Upper lobe of left lung (tissue), 6 donors: ENCODE measurements around the gene USP15. TPM values are rescaled to one million over a fixed set of nuclear protein-coding genes. Genes with fewer than 3 reads are reported as not detected.

Experiments
- ATAC-seq, 2 donors: fragments of 200-7000 bp; cut with Tn5 transposase; one replicate each; pipeline ENCODE4 v1.9.1; 2022; ENCODE audit warnings: mild to moderate bottlenecking in 2 of 2, moderate library complexity in 2 of 2; ENCODE audit not compliant: low FRiP score in 2 of 2
- DNase-seq, 2 donors: peaks; one replicate each; pipeline ENCODE4 v3.0.0-alpha.2; 2019 to 2020
- H3K27ac ChIP-seq, 4 donors: fragments of 200-600 bp; sonication (generic); one replicate each; pipeline ENCODE4 v1.5.1; 2016 to 2019
- H3K27me3 ChIP-seq, 4 donors: fragments of 200-600 bp; sonication (generic); one replicate each; pipeline ENCODE4 v1.5.1; 2017 to 2019
- H3K36me3 ChIP-seq, 4 donors: fragments of 200-600 bp; sonication (generic); one replicate each; pipeline ENCODE4 v1.5.1; 2016 to 2019
- H3K4me1 ChIP-seq, 4 donors: fragments of 200-600 bp; sonication (generic); one replicate each; pipeline ENCODE4 v1.5.1; 2018 to 2019
- H3K4me3 ChIP-seq, 4 donors: fragments of 200-600 bp; sonication (generic); one replicate each; pipeline ENCODE4 v1.5.1; 2017 to 2019; ENCODE audit warnings: mild to moderate bottlenecking in 2 of 4, moderate library complexity in 1 of 4
- H3K9me3 ChIP-seq, 4 donors: fragments of 200-600 bp; sonication (generic); one replicate each; pipeline ENCODE4 v1.5.1; 2018 to 2019
- EP300 ChIP-seq, 4 donors: sonication (generic); formaldehyde crosslinking; IDR thresholded peaks; one replicate each; pipeline ENCODE4 v1.5.1; 2017; ENCODE audit warnings: antibody characterized with exemption in 4 of 4, control low read depth in 2 of 4
- POLR2A ChIP-seq, 4 donors: fragments of 450-650 bp; IDR thresholded peaks; one replicate each; pipeline ENCODE4 v1.5.1; 2016 to 2017; ENCODE audit warnings: antibody characterized with exemption in 4 of 4, mild to moderate bottlenecking in 2 of 4
- POLR2AphosphoS5 ChIP-seq, 2 donors: sonication (generic); formaldehyde crosslinking; IDR thresholded peaks; one replicate each; pipeline ENCODE4 v1.5.1; 2017; ENCODE audit warnings: antibody characterized with exemption in 2 of 2
- WGBS, 2 donors: methylation state at CpG; one replicate each; pipeline ENCODE4 v1.1.5; 2017 to 2018; 5-methylcytosine and 5-hydroxymethylcytosine counted together
- total RNA-seq, 6 donors: library from RNA; depleted of rRNA in 4 of 6; stranded (reverse); fragments of >200 nt in 4 of 6; gene quantifications; one replicate each; pipeline versions ENCODE4 v1.1.0 to v1.2.1, GENCODE V29; 2016 to 2021
- TF ChIP-seq, protein P1 (sequence below), 6 experiments: fragments of 450-650 bp in 4 of 6; fragments of 200-600 bp in 2 of 6; sonication (generic) in 2 of 6; IDR thresholded peaks; one replicate each; pipeline ENCODE4 v1.5.1; 2016 to 2019; ENCODE audit warnings: antibody characterized with exemption in 6 of 6
- donor health status: DM: no; HTN: no; CAD: no; lungs with moderate emphysema.
- donor health status: DM: no; HTN: yes; CAD: no; lungs with severe emphysema.

The USP15 gene
- 100 to 1,000 TPM in 2 of 6 donors, 10 to 100 TPM in 4; 66.5 to 239 (median 81.2) TPM for total RNA-seq

DNA sequence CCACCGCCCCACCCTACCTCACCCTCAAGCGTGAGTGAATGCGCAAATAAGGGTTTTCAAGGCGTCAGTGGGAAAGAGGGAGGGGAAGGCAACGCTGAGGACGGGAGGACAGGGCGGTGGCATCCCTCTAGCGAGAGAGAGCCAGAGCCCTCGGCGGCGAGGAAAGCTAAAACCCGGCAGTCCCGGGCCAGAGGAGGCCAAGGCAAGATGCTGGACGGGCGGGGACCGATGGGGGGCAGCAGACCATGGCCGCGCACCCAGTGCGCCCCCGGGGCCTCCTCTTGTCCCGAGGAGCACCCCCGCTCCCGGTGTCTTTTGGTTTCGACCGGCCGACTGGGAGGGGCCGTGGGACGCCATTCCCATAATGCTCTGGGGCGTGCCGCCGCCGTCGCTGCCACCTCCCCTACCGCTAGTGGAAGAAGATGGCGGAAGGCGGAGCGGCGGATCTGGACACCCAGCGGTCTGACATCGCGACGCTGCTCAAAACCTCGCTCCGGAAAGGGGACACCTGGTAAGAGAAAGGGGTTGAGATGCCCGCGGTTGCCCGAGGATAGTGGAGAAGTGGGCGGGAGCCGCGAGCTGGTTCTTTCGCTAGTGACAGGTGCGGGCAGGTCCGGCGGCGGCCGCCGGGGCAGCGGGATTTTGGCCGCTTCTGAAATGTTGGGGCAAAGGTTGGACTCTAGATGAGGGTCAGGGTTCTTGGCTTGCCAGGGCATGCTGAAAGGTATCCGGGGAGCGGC lies at the start of gene USP15:
Gene USP15 (plus strand): TSS at position 412 of the 740 bp plus-strand sequence. CDS start 11 bp downstream, at position 423.
- peak; percentile 96 to 98 for DNase-seq
- H3K27ac ChIP-seq, result peak within 1 kb of the TSS; percentile 94 to 99 (median 97)
- ATAC-seq, result peak; percentile 99 to 100
- peaks cover 36 to 57% (median 45%) of the 10 kb centered on the region in 4 donors for H3K4me1 ChIP-seq
- no peaks in the 10 kb centered on the region for H3K36me3 ChIP-seq
- no peaks in the 10 kb centered on the region for H3K9me3 ChIP-seq
- no peaks in the 10 kb centered on the region for H3K27me3 ChIP-seq
- WGBS, 2 donors, result 0 to 1% methylated on average over 32 to 46 of the region's 61 CpGs
- H3K4me3 ChIP-seq, result peak within 1 kb of the TSS; percentile 60 to 97 (median 84)
- peak in 1 of 4 donors; percentile 67 for TF ChIP-seq EP300 (IDR thresholded peaks at IDR 0.05)
- peak in 2 of 4 donors; percentile 64 to 94 for TF ChIP-seq POLR2A (IDR thresholded peaks at IDR 0.05)
- TF ChIP-seq POLR2AphosphoS5 (IDR thresholded peaks at IDR 0.05), result peak; percentile 79 to 95
- TF ChIP-seq, protein P1, sequence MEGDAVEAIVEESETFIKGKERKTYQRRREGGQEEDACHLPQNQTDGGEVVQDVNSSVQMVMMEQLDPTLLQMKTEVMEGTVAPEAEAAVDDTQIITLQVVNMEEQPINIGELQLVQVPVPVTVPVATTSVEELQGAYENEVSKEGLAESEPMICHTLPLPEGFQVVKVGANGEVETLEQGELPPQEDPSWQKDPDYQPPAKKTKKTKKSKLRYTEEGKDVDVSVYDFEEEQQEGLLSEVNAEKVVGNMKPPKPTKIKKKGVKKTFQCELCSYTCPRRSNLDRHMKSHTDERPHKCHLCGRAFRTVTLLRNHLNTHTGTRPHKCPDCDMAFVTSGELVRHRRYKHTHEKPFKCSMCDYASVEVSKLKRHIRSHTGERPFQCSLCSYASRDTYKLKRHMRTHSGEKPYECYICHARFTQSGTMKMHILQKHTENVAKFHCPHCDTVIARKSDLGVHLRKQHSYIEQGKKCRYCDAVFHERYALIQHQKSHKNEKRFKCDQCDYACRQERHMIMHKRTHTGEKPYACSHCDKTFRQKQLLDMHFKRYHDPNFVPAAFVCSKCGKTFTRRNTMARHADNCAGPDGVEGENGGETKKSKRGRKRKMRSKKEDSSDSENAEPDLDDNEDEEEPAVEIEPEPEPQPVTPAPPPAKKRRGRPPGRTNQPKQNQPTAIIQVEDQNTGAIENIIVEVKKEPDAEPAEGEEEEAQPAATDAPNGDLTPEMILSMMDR (IDR thresholded peaks at IDR 0.05), result peak; percentile 63 to 90 (median 78)

- ATAC-seq (peak in 1 of 2 donors; percentile 76), DNase-seq (peak in 1 of 2 donors; percentile 58)
- TF ChIP-seq POLR2A (IDR thresholded peaks at IDR 0.05) (no peak), EP300 (IDR thresholded peaks at IDR 0.05) (no peak), POLR2AphosphoS5 (IDR thresholded peaks at IDR 0.05) (no peak)
- TF ChIP-seq, protein P1 (IDR thresholded peaks at IDR 0.05), result peak; percentile 60 to 84 (median 66)
- WGBS, 2 donors, result 30 to 33% methylated on average over 7 of the region's 7 CpGs
- Histone ChIP-seq H3K36me3 (no peaks in the 10 kb centered on the region), H3K4me3 (no peak overlapping the region), H3K27ac (no peak overlapping the region), H3K9me3 (no peaks in the 10 kb centered on the region), H3K27me3 (no peaks in the 10 kb centered on the region), H3K4me1 (peaks cover 0 to 8% (median 4%) of the 10 kb centered on the region in 4 donors)
These were observed 49.8 kb upstream of the USP15 start for GRCh38 chr12:62210422-62210821.

DNA sequence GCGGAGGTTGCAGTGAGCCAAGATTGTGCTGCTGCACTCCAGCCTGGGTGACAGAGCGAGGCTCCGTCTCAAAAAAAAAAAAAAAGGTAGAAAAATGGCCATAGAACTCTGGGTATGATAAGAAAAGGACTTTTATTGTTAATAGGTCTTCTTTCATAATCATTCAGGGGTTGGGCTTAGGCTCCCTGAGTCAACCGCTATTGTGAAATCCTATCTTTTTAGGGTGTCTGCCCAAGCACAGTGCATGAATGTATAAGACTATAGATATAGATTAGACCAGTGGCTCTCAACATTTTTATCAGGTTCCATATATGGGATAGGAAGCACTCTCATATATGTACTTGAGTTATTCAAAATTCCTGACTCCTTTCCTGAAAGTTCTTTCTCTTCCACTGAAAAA lies 48.7 kb upstream of the USP15 start:
- WGBS, 2 donors, result 61 to 69% methylated on average over 4 of the region's 4 CpGs
- Histone ChIP-seq H3K4me1 (peaks cover 0 to 14% (median 7%) of the 10 kb centered on the region in 4 donors), H3K9me3 (no peaks in the 10 kb centered on the region), H3K4me3 (no peak overlapping the region), H3K36me3 (no peaks in the 10 kb centered on the region), H3K27me3 (no peaks in the 10 kb centered on the region), H3K27ac (peak overlapping the region in 1 of 4 donors; percentile 49)
- TF ChIP-seq EP300 (IDR thresholded peaks at IDR 0.05) (no peak), POLR2AphosphoS5 (IDR thresholded peaks at IDR 0.05) (no peak), POLR2A (IDR thresholded peaks at IDR 0.05) (no peak)
- TF ChIP-seq, protein P1 (IDR thresholded peaks at IDR 0.05), result no peak
- DNase-seq, result no peak
- ATAC-seq, result peak in 1 of 2 donors; percentile 67

DNA sequence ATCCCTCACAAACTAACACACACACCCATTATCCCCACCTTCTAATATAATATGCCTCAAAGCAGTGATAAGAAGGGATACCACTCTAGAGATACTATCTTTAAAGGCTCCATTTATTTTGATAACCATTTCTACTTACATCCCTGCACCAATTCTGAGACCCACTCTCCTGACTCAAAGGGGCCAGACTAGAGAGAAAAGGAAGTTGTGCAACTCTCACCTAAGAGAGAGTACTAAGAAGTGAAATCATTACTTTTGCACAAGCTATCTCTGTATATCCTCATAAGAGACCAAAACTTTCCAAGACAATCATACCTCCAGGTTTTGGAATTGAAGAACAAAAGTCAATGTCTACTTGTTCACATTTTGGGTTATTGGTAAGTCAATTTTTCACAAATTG lies 45.4 kb upstream of the USP15 start:
- TF ChIP-seq POLR2AphosphoS5 (IDR thresholded peaks at IDR 0.05), result no peak
- TF ChIP-seq, protein P1 (IDR thresholded peaks at IDR 0.05), result no peak
- TF ChIP-seq POLR2A (IDR thresholded peaks at IDR 0.05), result no peak
- TF ChIP-seq EP300 (IDR thresholded peaks at IDR 0.05), result no peak
- peak in 1 of 2 donors; percentile 45 for ATAC-seq
- Histone ChIP-seq H3K4me3 (no peak overlapping the region), H3K9me3 (no peaks in the 10 kb centered on the region), H3K27ac (peak overlapping the region; percentile 52 to 81 (median 59)), H3K36me3 (no peaks in the 10 kb centered on the region), H3K4me1 (peaks cover 0 to 14% (median 7%) of the 10 kb centered on the region in 4 donors), H3K27me3 (no peaks in the 10 kb centered on the region)
- no peak for DNase-seq
